Measurements from ENCODE around the gene COBL. TPM values are rescaled to one million over a fixed set of nuclear protein-coding genes. Genes with fewer than 3 reads are reported as not detected.

COBL gene
- total and polyA plus RNA-seq, 9 of the 15 experiments (the other 6 are each of a cell fraction or from before 2014, with no cell fraction given), result 0.01 to 2.4 (median 0.09) TPM; not detected in 3

GRCh38 chr7:51187941-51188340 lies 128.7 kb downstream of the COBL start:
- FAIRE-seq, result peak; percentile 11
- Histone ChIP-seq H3K27me3 (ENCODE audit: control insufficient read depth in 2 of 2, insufficient read depth in 2 of 2, low read length in 2 of 2) (peaks cover 2 to 14% of the 10 kb centered on the region in 2 experiments; a peak in 3 of 5 replicates), H3K4me2 (ENCODE audit: insufficient read depth, low read length) (no peak overlapping the region), H3K27ac (ENCODE audit: extremely low read depth, low read depth, low read length) (no peak overlapping the region), H4K20me1 (replicated peaks; ENCODE audit: control insufficient read depth, insufficient read depth, low read length) (no peaks in the 10 kb centered on the region; the same call in 1 of the 2 replicates), H3K9me3 (replicated peaks; ENCODE audit: control insufficient read depth, insufficient read depth, low read depth, low read length) (no peaks in the 10 kb centered on the region), H3K9ac (ENCODE audit: insufficient read depth in 1 of 2, low read depth in 2 of 2, low read length in 2 of 2) (no peak overlapping the region), H3K36me3 (ENCODE audit: control insufficient read depth, insufficient read depth, low read length) (no peaks in the 10 kb centered on the region), H3K79me2 (ENCODE audit: control insufficient read depth, insufficient read depth, low read length) (no peaks in the 10 kb centered on the region), H3K4me3 (no peak overlapping the region), H3K4me1 (replicated peaks in 1 of 2; ENCODE audit: control insufficient read depth in 2 of 2, insufficient read depth in 2 of 2, low read length in 2 of 2) (no peaks in the 10 kb centered on the region), H3K9me1 (ENCODE audit: control insufficient read depth, insufficient read depth, low read length) (no peaks in the 10 kb centered on the region), H2AFZ (ENCODE audit: low read depth, low read length) (no peak overlapping the region)
- peak in 2 of 4 experiments; percentile 37 to 49 for DNase-seq (ENCODE audit: extremely low read depth in 1 of 4, low spot score in 3 of 4)
- in situ Hi-C loops (cut with MboI), result no loop called here
- 0% methylated on average over 6 of the region's 6 CpGs for WGBS (ENCODE audit: insufficient coverage, low coverage, missing lambda C conversion rate)
- no peak for TF ChIP-seq ZC3H4 (CRISPR knock-in tag; IDR thresholded peaks at IDR 0.05; ENCODE audit: borderline replicate concordance)
- no peak for TF ChIP-seq ZNF184 (CRISPR knock-in tag; IDR thresholded peaks at IDR 0.05)
- no peak for TF ChIP-seq BRCA1 (IDR thresholded peaks at IDR 0.05)
- no peak for TF ChIP-seq BRCA1 (CRISPR knock-in tag; IDR thresholded peaks at IDR 0.05)
- TF ChIP-seq CHAMP1 (IDR thresholded peaks at IDR 0.05), result no peak
- TF ChIP-seq RAD21 (CRISPR knock-in tag; conservative IDR thresholded peaks at IDR 0.05 in 1 of 2, IDR thresholded peaks at IDR 0.05 in 1 of 2), result peak in 1 of 2 experiments; percentile 46; a peak in 2 of 4 replicates
- no peak for TF ChIP-seq PREB (CRISPR knock-in tag; IDR thresholded peaks at IDR 0.05)
- peak; percentile 37 to 72 (median 43); a peak in 5 of 6 replicates for TF ChIP-seq CTCF (IDR thresholded peaks at IDR 0.05 in 2 of 3, conservative IDR thresholded peaks at IDR 0.05 in 1 of 3; ENCODE audit: insufficient read depth in 2 of 3, low read depth in 1 of 3, low read length in 3 of 3)
- TF ChIP-seq NFATC3 (IDR thresholded peaks at IDR 0.05), result no peak
- TF ChIP-seq STAG1 (CRISPR knock-in tag; IDR thresholded peaks at IDR 0.05; ENCODE audit: borderline replicate concordance), result peak; percentile 43; the same call in 1 of the 2 replicates
- no TSS peak for BruUV-seq (replicated peaks)
- ATAC-seq, result peak; percentile 93
- intact Hi-C loops (cut with micrococcal nuclease), result no loop called here
- CTCF ChIA-PET (ENCODE audit: low intra/inter-chr PET ratio), result no interaction called here
- POLR2A ChIA-PET, result no interaction called here
